Measurements from ENCODE around the gene RAB23. TPM values are rescaled to one million over a fixed set of nuclear protein-coding genes. Genes with fewer than 3 reads are reported as not detected.

RAB23 gene
- total and polyA plus RNA-seq, 3 experiments from 2014 or later = 1.0 to 4.7 (median 4.3) TPM

DNA sequence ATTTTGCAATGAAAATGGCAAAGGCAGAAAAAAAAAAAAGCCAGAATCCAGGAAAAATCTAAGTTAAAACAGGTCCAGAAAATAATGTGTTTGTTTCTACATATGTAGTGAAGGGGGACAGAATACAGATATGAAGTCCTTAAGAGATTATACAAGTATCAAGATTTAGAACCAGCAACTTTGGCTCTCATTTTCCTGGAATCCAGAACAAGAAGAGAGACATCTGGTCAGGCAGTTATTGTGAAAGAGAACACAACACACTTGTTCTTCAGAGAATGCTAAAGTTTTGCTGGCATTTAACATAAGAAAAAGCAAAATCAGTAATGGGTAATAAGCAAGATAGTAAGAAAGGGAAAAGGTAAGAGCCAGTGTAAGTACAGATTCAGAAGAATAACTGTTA, 28.9 kb downstream of the RAB23 start:
- no peaks in the 10 kb centered on the region for H3K9me3 Mint-ChIP-seq
- no peaks in the 10 kb centered on the region for H3K4me1 Mint-ChIP-seq
- no peak overlapping the region for H3K27ac Mint-ChIP-seq
- Histone ChIP-seq H3K27ac (ENCODE audit: low read depth, low read length) (no peak overlapping the region), H3K9me3 (ENCODE audit: low read length) (no peaks in the 10 kb centered on the region), H3K36me3 (ENCODE audit: insufficient read depth, low read length) (no peaks in the 10 kb centered on the region), H3K4me3 (ENCODE audit: low read length) (no peak overlapping the region), H3K4me1 (ENCODE audit: insufficient read depth, low read length) (no peaks in the 10 kb centered on the region), H3K27me3 (ENCODE audit: insufficient read depth, low read length, poor library complexity, severe bottlenecking) (no peaks in the 10 kb centered on the region)
- POLR2A ChIA-PET = no interaction called here
- CTCF ChIA-PET = no interaction called here
- H3K27me3 Mint-ChIP-seq = no peaks in the 10 kb centered on the region
- no peak overlapping the region for H3K4me3 Mint-ChIP-seq
- DNase-seq = no peak
- H3K36me3 Mint-ChIP-seq = peaks cover 0 to 5% (median 0%) of the 10 kb centered on the region in 3 donors

DNA sequence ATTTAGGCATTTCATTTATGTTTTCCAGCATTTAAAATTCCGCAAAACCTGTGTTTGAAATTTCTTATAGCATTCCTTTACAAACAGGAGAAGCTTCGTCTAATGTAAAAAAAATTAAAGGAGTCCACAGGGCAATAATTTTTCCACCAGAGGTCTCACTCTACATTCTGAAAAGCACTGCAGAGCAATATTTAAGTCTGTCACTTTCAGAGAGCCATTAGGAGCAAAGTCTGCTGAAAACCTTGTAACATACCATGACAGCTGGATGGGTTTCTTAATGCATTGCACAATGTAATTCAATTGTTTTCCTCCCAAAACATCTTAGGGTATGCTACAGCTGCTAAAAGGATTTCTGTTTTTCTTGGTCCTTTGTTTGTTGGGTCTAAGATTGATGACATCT, 32.0 kb downstream of the RAB23 start:
- POLR2A ChIA-PET = no interaction called here
- H3K27me3 Mint-ChIP-seq = no peaks in the 10 kb centered on the region
- H3K27me3 ChIP-seq (ENCODE audit: insufficient read depth, low read length, poor library complexity, severe bottlenecking) = no peaks in the 10 kb centered on the region

DNA sequence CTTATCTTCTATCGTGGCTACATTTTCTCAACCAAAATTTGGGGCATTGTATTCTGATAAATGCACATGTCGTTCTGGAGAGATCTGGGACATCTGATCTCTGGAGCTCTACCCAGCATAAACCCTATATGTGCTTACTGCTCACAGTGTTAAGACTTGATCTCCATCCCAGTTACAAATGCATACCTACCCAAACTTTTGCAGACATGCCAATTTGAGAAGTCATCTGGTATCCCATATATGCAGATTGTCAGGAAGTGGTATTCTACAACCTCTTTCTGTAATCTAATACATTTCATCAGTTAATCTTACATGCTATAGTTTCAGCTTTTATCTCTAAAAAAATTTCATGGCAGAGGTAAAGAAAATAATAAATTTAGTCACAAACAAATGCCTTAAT, 38.8 kb downstream of the RAB23 start:
- no peak for DNase-seq
- H3K36me3 Mint-ChIP-seq = peaks cover 3 to 34% (median 10%) of the 10 kb centered on the region in 3 donors
- CTCF ChIA-PET = interaction anchor here (1.0 to 1.4 kb wide), 2 partner anchors 11 to 38 kb away, joined by 3 to 4 read pairs; partner anchors contain the start of gene BAG2
- no peaks in the 10 kb centered on the region for H3K9me3 Mint-ChIP-seq
- H3K9me3 ChIP-seq (ENCODE audit: low read length) = no peaks in the 10 kb centered on the region
- H3K4me1 ChIP-seq (ENCODE audit: insufficient read depth, low read length) = no peaks in the 10 kb centered on the region
- H3K27me3 ChIP-seq (ENCODE audit: insufficient read depth, low read length, poor library complexity, severe bottlenecking) = no peaks in the 10 kb centered on the region
- no peak overlapping the region for H3K27ac ChIP-seq (ENCODE audit: low read depth, low read length)
- peaks cover 7% of the 10 kb centered on the region for H3K36me3 ChIP-seq (ENCODE audit: insufficient read depth, low read length)
- H3K4me3 Mint-ChIP-seq = no peak overlapping the region
- peaks cover 0 to 9% (median 0%) of the 10 kb centered on the region in 3 donors for H3K4me1 Mint-ChIP-seq
- POLR2A ChIA-PET = no interaction called here
- H3K27ac Mint-ChIP-seq = peak overlapping the region in 1 of 8 donors; percentile 3
- no peak overlapping the region for H3K4me3 ChIP-seq (ENCODE audit: low read length)
- no peaks in the 10 kb centered on the region for H3K27me3 Mint-ChIP-seq

More for the DNA sequence above, 32.0 kb downstream of the RAB23 start:
- CTCF ChIA-PET = interaction anchor here (1.4 kb wide), 1 partner anchor 10 kb away, joined by 4 read pairs; no protein-coding TSS in a partner anchor
- no peak overlapping the region for H3K27ac ChIP-seq (ENCODE audit: low read depth, low read length)
- H3K9me3 Mint-ChIP-seq = no peaks in the 10 kb centered on the region
- no peaks in the 10 kb centered on the region for H3K9me3 ChIP-seq (ENCODE audit: low read length)
- no peak overlapping the region for H3K27ac Mint-ChIP-seq
- no peaks in the 10 kb centered on the region for H3K4me1 ChIP-seq (ENCODE audit: insufficient read depth, low read length)
- peaks cover 3 to 5% (median 4%) of the 10 kb centered on the region in 3 donors for H3K36me3 Mint-ChIP-seq
- H3K4me1 Mint-ChIP-seq = no peaks in the 10 kb centered on the region
- H3K4me3 Mint-ChIP-seq = no peak overlapping the region
- DNase-seq = no peak
- H3K4me3 ChIP-seq (ENCODE audit: low read length) = no peak overlapping the region
- no peaks in the 10 kb centered on the region for H3K36me3 ChIP-seq (ENCODE audit: insufficient read depth, low read length)

DNA sequence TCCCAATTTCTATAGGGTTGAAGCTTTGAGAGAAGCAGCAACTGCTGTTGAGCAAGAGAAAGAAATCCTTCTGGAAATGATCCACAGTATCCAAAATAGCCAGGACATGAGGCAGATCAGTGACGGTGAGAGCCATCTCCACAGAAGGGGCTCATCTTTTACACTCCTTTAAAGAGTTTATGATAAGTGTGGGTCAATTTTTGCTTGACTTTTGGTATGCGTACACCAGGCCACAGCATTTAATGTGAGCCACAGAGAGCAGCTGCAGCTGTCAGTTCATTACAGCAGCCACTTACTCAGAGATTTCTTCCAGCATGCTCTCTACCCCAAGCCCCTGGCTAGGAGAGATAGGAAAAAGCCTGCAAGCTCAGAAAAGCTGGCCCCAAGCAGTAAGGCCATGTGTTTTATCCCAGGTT, 40.1 kb downstream of the RAB23 start:
- Mint-ChIP-seq H3K27ac (peak overlapping the region in 4 of 8 donors; percentile 2 to 85 (median 18)), H3K4me1 (peaks cover 3 to 18% (median 8%) of the 10 kb centered on the region in 3 donors), H3K4me3 (no peak overlapping the region), H3K27me3 (no peaks in the 10 kb centered on the region), H3K9me3 (no peaks in the 10 kb centered on the region), H3K36me3 (peaks cover 3 to 34% (median 9%) of the 10 kb centered on the region in 3 donors)
- Histone ChIP-seq H3K27me3 (ENCODE audit: insufficient read depth, low read length, poor library complexity, severe bottlenecking) (no peaks in the 10 kb centered on the region), H3K4me3 (ENCODE audit: low read length) (no peak overlapping the region), H3K27ac (ENCODE audit: low read depth, low read length) (no peak overlapping the region), H3K4me1 (ENCODE audit: insufficient read depth, low read length) (no peaks in the 10 kb centered on the region), H3K9me3 (ENCODE audit: low read length) (no peaks in the 10 kb centered on the region), H3K36me3 (ENCODE audit: insufficient read depth, low read length) (peaks cover 7% of the 10 kb centered on the region)
- ChIA-PET CTCF (interaction anchor here (0.7 to 1.9 kb wide), 3 partner anchors 9 to 18 kb away, joined by 3 to 4 read pairs (median 3); no protein-coding TSS in a partner anchor), POLR2A (interaction anchor here (1.0 kb wide), 1 partner anchor 10 kb away, joined by 3 read pairs; the partner anchor contains the start of gene BAG2)
- no peak for DNase-seq

DNA sequence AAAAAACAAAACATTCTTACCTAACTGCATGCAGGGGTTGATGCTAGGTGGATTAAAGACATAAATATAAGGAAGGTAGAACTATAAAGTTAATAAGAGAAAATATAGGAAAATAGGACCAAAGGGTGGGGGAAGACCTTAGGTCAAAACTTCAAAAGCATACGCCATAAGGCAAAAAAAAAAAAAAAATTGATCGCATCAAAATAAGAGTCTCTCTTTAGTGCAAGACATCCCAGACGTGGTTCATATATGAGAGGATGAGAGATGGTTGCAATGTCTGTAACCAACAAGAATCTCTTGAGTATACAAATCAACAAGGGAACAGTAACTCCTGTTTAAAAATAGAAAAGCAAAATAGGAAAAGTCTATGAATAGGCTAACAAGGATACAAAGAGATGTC, 41.5 kb downstream of the RAB23 start:
- CTCF ChIA-PET = no interaction called here
- Histone ChIP-seq H3K36me3 (ENCODE audit: insufficient read depth, low read length) (peaks cover 7% of the 10 kb centered on the region), H3K4me1 (ENCODE audit: insufficient read depth, low read length) (no peaks in the 10 kb centered on the region), H3K27ac (ENCODE audit: low read depth, low read length) (no peak overlapping the region), H3K27me3 (ENCODE audit: insufficient read depth, low read length, poor library complexity, severe bottlenecking) (no peaks in the 10 kb centered on the region), H3K4me3 (ENCODE audit: low read length) (no peak overlapping the region), H3K9me3 (ENCODE audit: low read length) (no peaks in the 10 kb centered on the region)
- H3K4me3 Mint-ChIP-seq = no peak overlapping the region
- POLR2A ChIA-PET = no interaction called here
- H3K27ac Mint-ChIP-seq = peak overlapping the region in 2 of 8 donors; percentile 3 to 34
- H3K36me3 Mint-ChIP-seq = peaks cover 0 to 30% (median 5%) of the 10 kb centered on the region in 3 donors
- DNase-seq = no peak
- no peaks in the 10 kb centered on the region for H3K9me3 Mint-ChIP-seq
- H3K4me1 Mint-ChIP-seq = peaks cover 9 to 30% (median 10%) of the 10 kb centered on the region in 3 donors
- H3K27me3 Mint-ChIP-seq = no peaks in the 10 kb centered on the region

DNA sequence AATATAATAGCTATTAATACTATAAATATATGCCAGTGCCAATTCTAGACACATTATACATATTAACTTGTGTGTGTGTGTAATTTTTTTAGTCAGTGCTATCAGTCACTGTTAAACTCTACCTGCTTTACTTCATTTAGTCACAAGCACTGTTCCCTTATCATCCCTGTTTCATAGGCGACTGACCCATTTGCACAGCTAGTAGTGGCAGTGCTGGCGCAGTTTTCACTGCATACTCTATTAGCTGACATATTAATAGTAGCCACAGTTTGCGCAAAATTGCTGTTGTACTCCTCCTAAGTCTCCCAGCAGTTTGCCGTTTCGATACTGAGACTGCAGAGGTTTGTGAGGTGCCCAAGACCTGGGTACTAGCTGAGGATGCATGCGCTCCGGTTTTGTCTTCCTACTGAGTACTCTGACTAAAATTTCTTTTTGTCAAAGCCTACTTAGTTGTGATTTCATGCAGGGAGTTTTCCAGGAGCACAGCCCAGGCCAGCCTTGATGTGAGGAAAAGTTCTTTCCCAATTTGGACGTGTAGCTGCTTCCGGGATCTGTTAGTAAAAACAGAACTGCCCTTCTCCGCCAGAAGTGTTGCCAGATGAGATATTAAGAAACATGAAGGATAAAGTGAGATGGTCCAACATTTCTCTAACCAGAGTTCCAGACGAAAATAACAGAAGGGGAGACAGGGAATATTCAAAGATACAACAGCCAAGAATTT, 44.4 kb downstream of the RAB23 start:
- POLR2A ChIA-PET = no interaction called here
- H3K36me3 Mint-ChIP-seq = peaks cover 0 to 16% (median 2%) of the 10 kb centered on the region in 3 donors
- H3K27ac Mint-ChIP-seq = peak overlapping the region in 1 of 8 donors; percentile 65
- Histone ChIP-seq H3K36me3 (ENCODE audit: insufficient read depth, low read length) (no peaks in the 10 kb centered on the region), H3K9me3 (ENCODE audit: low read length) (no peaks in the 10 kb centered on the region), H3K27me3 (ENCODE audit: insufficient read depth, low read length, poor library complexity, severe bottlenecking) (no peaks in the 10 kb centered on the region), H3K4me3 (ENCODE audit: low read length) (no peak overlapping the region), H3K27ac (ENCODE audit: low read depth, low read length) (no peak overlapping the region), H3K4me1 (ENCODE audit: insufficient read depth, low read length) (peaks cover 7% of the 10 kb centered on the region)
- CTCF ChIA-PET = no interaction called here
- peaks cover 24 to 58% (median 36%) of the 10 kb centered on the region in 3 donors for H3K4me1 Mint-ChIP-seq
- H3K4me3 Mint-ChIP-seq = no peak overlapping the region
- no peaks in the 10 kb centered on the region for H3K27me3 Mint-ChIP-seq
- H3K9me3 Mint-ChIP-seq = no peaks in the 10 kb centered on the region
- no peak for DNase-seq

DNA sequence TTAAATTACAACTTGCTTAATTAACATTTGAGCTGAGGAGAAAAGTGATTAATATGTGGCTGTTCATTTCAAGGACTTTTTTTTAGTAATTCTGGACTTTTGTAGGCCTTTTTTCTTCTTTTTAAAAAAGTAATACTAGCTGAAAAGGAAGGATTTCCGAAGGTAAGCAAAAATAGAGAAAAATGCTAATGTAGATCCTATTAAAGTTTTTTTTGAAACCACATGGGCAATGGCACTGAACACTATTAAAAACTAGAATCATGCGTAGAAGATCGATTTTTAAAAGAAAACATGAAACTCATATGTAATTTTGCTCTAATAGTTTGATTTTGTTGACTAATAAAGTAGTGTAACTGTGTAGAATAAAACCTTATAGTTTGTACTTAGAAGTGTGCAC, 47.6 kb downstream of the RAB23 start:
- no peaks in the 10 kb centered on the region for H3K9me3 ChIP-seq (ENCODE audit: low read length)
- Mint-ChIP-seq H3K36me3 (peaks cover 0 to 7% (median 0%) of the 10 kb centered on the region in 3 donors), H3K9me3 (no peaks in the 10 kb centered on the region), H3K27ac (peak overlapping the region in 3 of 8 donors; percentile 6 to 83 (median 20)), H3K4me1 (peaks cover 31 to 67% (median 55%) of the 10 kb centered on the region in 3 donors), H3K4me3 (peak overlapping the region in 2 of 7 donors; percentile 13 to 90), H3K27me3 (no peaks in the 10 kb centered on the region)
- H3K27me3 ChIP-seq (ENCODE audit: insufficient read depth, low read length, poor library complexity, severe bottlenecking) = no peaks in the 10 kb centered on the region
- ChIA-PET CTCF (no interaction called here), POLR2A (no interaction called here)
- DNase-seq = no peak
- no peak overlapping the region for H3K4me3 ChIP-seq (ENCODE audit: low read length)
- peaks cover 15% of the 10 kb centered on the region for H3K4me1 ChIP-seq (ENCODE audit: insufficient read depth, low read length)
- no peaks in the 10 kb centered on the region for H3K36me3 ChIP-seq (ENCODE audit: insufficient read depth, low read length)
- peak overlapping the region; percentile 88 for H3K27ac ChIP-seq (ENCODE audit: low read depth, low read length)

DNA sequence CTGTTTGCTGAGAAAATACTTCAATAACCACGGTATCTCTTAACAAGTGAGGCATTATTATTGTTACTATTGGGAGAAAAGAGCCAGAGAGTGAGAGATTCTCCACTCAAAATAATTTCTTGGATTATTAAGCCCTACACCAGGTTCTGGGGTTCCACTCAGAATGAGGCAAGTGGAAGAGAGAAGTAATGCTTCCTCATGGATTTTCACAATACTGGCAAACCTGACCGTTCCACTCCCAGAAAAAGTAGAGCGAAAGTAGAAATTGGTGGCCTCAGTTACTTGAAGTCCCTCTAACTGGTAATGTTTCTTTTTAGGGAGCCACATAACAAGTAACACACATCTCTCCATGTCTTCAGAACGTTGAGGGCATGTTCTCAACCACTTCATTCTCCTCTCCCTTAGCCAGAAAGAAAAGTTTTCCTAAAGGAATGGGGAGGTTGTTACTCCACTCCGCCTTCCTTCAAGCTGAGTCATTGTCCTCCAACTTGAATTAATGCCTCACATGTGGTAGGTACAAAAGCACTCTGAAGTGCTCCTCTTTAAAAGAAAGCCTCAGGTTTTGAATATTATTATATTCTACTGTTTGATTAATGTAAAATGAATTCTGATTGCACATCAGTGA, 48.1 kb downstream of the RAB23 start:
- H3K36me3 Mint-ChIP-seq = peaks cover 0 to 7% (median 0%) of the 10 kb centered on the region in 3 donors
- Histone ChIP-seq H3K27me3 (ENCODE audit: insufficient read depth, low read length, poor library complexity, severe bottlenecking) (no peaks in the 10 kb centered on the region), H3K27ac (ENCODE audit: low read depth, low read length) (peak overlapping the region; percentile 88), H3K4me1 (ENCODE audit: insufficient read depth, low read length) (peaks cover 15% of the 10 kb centered on the region), H3K4me3 (ENCODE audit: low read length) (peak overlapping the region; percentile 89), H3K9me3 (ENCODE audit: low read length) (no peaks in the 10 kb centered on the region), H3K36me3 (ENCODE audit: insufficient read depth, low read length) (no peaks in the 10 kb centered on the region)
- H3K4me1 Mint-ChIP-seq = peaks cover 31 to 62% (median 55%) of the 10 kb centered on the region in 3 donors
- ChIA-PET CTCF (no interaction called here), POLR2A (no interaction called here)
- peak overlapping the region; percentile 83 to 96 (median 92) for H3K27ac Mint-ChIP-seq
- no peaks in the 10 kb centered on the region for H3K27me3 Mint-ChIP-seq
- no peaks in the 10 kb centered on the region for H3K9me3 Mint-ChIP-seq
- DNase-seq = no peak
- H3K4me3 Mint-ChIP-seq = peak overlapping the region; percentile 87 to 93 (median 89)
